ENCODE results near the gene AAR2. TPM values are rescaled to one million over a fixed set of nuclear protein-coding genes. Genes with fewer than 3 reads are reported as not detected.

Gene AAR2
- total RNA-seq, 1 donor from 2014 or later = 27.7 TPM

DNA sequence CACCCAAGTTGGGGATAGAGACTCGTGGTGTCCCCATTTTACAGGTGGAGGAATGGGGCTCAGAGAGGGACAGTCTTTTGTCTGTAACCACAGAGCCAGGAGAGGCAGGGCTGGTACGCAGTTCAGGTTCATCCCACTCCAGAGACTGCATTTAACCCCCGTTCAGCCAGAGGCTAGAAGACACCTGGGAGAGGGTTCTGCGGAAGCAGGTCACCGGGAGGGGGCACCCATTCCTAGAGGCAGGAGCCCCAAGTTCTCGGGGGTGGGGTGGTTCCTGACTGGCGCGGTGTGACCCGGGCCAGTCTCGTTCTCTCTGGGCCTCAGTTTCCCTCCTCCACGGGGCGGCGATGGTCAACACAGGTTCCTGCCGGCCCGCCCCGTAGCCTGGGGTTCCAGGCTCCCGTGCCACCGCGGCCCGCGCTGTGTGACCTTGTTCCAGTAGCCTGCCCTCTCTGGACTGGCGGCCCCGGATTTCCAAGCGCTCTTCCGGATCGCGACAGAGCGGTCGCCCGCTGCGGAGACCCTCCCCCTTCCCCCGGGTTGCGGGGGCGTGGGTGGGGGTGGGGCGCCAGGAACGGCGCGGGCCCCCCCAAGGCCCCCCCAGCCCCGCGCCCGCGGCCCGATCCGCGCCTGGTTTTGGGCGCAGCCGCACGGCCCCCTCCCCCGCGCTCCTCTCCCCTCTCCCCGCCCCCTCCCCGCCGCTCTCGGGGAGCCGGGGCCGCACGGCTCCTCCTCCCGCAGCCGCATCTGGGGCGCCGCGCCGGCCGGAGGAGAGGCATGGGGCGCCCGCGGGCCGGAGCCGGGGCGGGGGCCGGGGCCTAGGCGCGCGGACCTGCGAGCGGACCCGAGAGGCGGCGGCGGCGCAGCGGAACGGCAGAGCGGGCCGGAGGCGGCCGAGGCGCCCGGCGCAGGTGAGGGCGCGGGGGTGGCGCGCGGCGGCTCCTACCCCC is 69.6 kb downstream of the AAR2 start, which contains the start of gene DLGAP4:
DLGAP4 (plus strand) TSS at position 738 of the 950 bp plus-strand sequence. CDS start 125,379 bp downstream, outside the sequence.
- Mint-ChIP-seq H3K36me3 (ENCODE audit: insufficient read depth) (no peaks in the 10 kb centered on the region), H3K4me1 (ENCODE audit: low read depth) (peaks cover 2% of the 10 kb centered on the region), H3K9me3 (ENCODE audit: low read depth) (no peaks in the 10 kb centered on the region), H3K27me3 (peaks cover 82% of the 10 kb centered on the region), H3K27ac (no peak within 1 kb of the TSS), H3K4me3 (ENCODE audit: low read depth) (peak within 1 kb of the TSS; percentile 70)
- no peak for DNase-seq (ENCODE audit: low spot score, unreplicated experiment)
- TF ChIP-seq, protein P1, sequence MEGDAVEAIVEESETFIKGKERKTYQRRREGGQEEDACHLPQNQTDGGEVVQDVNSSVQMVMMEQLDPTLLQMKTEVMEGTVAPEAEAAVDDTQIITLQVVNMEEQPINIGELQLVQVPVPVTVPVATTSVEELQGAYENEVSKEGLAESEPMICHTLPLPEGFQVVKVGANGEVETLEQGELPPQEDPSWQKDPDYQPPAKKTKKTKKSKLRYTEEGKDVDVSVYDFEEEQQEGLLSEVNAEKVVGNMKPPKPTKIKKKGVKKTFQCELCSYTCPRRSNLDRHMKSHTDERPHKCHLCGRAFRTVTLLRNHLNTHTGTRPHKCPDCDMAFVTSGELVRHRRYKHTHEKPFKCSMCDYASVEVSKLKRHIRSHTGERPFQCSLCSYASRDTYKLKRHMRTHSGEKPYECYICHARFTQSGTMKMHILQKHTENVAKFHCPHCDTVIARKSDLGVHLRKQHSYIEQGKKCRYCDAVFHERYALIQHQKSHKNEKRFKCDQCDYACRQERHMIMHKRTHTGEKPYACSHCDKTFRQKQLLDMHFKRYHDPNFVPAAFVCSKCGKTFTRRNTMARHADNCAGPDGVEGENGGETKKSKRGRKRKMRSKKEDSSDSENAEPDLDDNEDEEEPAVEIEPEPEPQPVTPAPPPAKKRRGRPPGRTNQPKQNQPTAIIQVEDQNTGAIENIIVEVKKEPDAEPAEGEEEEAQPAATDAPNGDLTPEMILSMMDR (IDR thresholded peaks at IDR 0.05; ENCODE audit: unreplicated experiment) = no peak

Other genes starting within 250 kb of the AAR2 start
- gene EPB41L1, start 81.7 kb upstream of the AAR2 start, total RNA-seq = 35.6 and 42.2 TPM in 2 replicates
- 101 and 109 TPM in 2 replicates for gene DLGAP4, start 69.9 kb downstream of the AAR2 start, total RNA-seq